GM12874 (cell line): ENCODE measurements around the gene FOXN3.

Experiments used
- TF ChIP-seq, protein P1 (sequence below): IDR thresholded peaks from 2 replicates; pipeline ENCODE4 v1.5.1; 2011; ENCODE audit warnings: low read depth, mild to moderate bottlenecking, control low read depth, low read length, moderate library complexity; ENCODE audit not compliant: insufficient read depth

FOXN3 gene

DNA sequence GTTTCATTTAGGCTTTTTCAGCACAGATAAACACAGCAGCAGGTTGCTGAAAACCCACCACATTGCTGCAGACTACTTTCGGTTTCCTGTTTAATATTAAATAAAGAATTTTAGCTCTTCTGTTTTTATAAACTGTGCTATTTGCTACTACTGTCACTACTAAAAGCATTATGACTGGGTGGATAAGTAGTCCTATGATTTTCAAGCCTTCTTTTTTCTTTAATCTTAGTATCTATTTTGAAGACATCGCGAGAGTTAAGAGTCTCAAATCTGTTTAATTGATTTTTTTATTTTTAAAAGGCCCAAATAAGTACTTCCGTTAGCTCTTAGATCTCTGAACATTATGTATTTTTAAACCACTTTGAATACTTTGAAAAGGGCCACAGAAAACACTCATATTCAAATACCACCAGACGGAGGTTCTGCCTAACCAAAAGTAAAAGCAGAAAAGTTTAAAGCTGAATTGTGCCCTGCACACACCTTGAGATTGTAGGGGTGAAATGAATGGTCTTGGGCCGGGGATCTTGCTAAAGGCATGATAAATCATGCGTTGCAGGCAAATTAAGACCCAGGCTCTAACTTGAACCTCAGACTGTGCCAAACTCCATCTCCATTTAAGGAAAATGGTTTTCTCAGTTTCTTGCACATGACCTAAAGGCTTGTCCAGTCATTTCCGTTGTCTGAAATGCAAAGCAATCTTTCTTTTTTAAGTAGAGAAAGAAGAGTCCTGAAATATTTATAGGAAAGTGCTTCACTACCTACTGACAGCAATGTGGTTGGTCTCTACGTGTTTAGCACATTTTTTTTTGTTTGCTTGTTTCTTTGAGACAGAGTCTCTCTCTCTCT is 13.6 kb upstream of the FOXN3 start:
- TF ChIP-seq, protein P1, sequence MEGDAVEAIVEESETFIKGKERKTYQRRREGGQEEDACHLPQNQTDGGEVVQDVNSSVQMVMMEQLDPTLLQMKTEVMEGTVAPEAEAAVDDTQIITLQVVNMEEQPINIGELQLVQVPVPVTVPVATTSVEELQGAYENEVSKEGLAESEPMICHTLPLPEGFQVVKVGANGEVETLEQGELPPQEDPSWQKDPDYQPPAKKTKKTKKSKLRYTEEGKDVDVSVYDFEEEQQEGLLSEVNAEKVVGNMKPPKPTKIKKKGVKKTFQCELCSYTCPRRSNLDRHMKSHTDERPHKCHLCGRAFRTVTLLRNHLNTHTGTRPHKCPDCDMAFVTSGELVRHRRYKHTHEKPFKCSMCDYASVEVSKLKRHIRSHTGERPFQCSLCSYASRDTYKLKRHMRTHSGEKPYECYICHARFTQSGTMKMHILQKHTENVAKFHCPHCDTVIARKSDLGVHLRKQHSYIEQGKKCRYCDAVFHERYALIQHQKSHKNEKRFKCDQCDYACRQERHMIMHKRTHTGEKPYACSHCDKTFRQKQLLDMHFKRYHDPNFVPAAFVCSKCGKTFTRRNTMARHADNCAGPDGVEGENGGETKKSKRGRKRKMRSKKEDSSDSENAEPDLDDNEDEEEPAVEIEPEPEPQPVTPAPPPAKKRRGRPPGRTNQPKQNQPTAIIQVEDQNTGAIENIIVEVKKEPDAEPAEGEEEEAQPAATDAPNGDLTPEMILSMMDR: no peak

DNA sequence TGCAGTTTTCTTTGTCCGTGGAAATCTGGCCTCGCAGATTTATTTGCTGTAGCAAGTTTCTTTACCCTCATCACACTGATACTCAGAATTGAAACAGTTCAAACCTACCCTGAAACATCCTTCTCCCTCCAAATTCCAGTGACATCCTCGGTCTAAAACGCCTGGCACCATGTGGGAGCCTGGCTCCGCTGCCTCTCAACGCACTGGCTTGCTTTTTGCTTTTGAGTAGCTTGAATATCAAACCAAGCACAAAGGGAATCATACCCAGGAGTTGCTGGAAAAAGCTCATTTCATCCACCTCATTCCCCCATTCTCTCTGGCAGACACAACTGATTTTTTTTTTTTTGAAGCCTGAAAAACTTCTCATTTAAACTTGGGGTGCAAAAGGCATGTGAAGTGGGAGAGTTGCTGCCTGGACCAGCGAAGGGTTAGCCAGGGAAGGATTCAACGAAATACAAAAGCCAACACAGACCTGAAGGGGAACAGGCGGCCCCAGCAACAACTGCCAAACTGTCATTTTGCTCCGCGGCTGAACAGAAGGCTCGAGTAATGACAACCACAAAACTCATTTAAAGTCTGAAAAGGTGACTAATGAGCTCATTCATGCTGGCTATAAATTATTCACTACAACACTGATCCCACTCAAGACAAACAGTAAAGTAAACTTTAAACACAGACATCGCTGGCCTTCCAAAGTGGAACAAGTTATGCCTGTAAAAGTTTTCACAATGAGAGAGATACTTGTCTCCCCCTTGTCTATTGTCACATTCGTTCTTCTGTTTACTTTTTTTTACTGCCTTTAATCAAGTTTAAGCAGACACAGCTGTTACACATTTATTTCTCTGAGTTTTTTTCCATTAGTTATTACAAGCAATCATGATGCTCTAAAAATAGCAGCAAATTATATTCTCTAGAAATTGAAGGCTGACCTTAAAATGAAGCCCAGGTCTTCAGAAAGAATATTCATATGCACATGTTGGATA is 12.5 kb upstream of the FOXN3 start:
- TF ChIP-seq, protein P1: no peak

DNA sequence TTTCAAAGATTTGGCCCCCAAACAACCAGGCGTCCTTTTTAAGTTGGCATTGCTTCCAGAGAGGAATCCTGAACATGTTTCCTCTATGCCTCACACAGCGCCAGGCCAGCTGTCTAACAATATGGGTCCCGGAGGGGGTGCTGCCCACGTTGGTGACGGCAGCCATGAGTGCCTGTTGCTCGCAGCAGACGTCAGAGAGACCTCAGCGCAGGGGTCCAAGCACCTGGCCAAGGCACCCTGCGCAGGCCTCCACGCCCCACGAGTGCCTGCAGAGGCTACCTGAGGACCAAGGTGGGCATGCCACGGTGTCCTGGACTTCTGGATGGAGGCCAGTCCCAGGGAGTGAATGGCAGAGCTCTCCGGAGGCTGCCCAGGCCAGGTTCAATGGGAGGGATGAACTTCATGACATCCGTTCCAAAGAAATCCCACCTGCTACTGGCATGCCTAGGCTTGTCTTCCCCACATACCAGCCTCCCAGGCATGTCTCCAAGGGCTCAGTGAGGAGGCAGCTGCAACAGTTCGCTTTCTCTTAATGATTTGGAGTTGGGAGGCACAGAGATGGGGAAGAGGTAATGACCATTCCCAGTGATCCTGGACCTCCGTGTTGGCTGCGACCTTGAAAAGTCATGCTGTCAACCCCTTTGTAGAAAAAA is 11.6 kb upstream of the FOXN3 start:
- TF ChIP-seq, protein P1: no peak

DNA sequence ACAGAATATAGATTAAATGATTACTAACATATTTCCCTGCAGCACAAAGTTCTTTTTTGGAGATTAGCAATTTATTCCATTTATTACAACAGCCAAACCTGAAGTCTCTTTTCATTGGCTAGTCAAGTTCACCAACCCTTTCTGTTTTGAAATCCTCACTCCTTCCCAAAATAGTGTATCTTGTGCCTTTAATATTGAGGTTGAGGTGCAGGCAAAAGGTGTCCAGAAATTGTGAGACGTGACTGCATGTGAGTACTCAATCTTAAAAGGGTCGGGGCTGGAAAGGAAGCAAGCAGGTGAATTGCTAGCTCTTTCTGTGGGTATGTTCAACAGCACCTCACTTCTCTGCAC is 11.1 kb upstream of the FOXN3 start:
- TF ChIP-seq, protein P1: no peak

DNA sequence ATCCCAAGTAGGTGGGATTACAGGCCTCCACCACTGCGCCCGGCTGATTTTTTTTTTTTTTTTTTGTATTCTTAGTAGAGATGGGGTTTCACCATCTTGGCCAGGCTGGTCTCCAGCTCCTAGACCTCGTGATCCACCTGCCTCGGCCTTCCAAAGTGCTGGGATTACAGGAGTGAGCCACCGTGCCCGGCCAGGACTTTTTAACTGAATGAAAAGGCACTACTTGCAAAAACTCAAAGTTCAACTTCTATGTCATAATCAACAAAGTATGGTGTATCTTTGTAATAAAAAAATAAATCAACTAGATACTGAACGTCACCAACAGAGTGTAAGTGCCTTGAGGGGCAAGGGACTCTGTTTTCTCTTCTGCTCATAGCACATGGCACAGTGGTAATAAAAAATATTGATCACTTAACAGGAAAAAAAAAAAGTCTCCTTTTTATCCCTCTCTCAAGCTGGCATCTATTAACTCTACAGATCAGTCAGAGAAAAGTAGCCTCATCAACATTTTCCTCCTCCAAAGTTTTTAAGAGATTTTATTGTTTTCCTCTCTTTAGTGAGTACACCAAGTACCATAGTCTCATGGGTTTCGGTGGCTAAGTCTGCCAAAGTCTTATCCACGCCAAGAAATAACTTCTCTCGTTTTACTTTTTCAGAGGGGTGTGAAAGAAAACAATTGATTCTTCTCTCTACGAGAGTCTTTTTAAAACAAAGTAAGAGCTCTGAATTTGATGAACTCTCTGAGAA is 10.6 kb upstream of the FOXN3 start:
- TF ChIP-seq, protein P1: no peak

DNA sequence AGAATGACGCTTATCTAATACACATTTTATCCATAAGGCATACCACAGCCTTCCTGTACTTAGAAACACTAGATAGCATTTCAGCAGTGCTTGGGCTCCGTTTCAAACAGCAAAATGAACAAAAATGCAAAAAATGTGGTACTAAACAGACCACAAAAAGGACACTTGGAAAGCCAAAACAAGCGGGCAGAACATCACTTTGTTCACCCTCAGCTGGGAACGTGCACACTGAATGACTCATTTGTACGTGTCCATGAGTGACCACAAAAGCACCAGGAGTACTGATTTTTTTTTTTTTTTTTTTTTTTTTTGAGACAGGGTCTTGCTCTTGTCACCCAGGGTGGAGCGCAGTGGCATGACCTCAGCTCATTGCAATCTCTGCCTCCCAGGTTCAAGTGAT is 8.9 kb upstream of the FOXN3 start:
- TF ChIP-seq, protein P1: no peak
